Large intestine (tissue), 3 donors: ENCODE data around the gene PTPN9. TPM values are rescaled to one million over a fixed set of nuclear protein-coding genes. Genes with fewer than 3 reads are reported as not detected.

Source experiments
- DNase-seq, 2 donors: peaks; one replicate each; pipeline versions ENCODE4 v3.0.0 to v3.0.0-alpha.2; 2013
- H3K27ac ChIP-seq: one replicate; pipeline ENCODE4 v1.5.1; 2013; ENCODE audit warnings: low read length
- H3K27me3 ChIP-seq: 2 replicates; pipeline ENCODE4 v1.6.1; 2013; ENCODE audit warnings: low read length; ENCODE audit not compliant: control insufficient read depth, insufficient read depth
- H3K36me3 ChIP-seq: 2 replicates; pipeline ENCODE4 v1.6.1; 2013; ENCODE audit warnings: low read length; ENCODE audit not compliant: control insufficient read depth, insufficient read depth
- H3K4me1 ChIP-seq: one replicate; pipeline ENCODE4 v1.6.1; 2013; ENCODE audit warnings: low read length; ENCODE audit not compliant: control insufficient read depth, insufficient read depth
- H3K4me3 ChIP-seq: one replicate; pipeline ENCODE4 v1.5.1; 2013; ENCODE audit warnings: low read length
- H3K9me3 ChIP-seq: one replicate; pipeline ENCODE4 v1.6.1; 2013; ENCODE audit warnings: mild to moderate bottlenecking, low read depth, low read length, moderate library complexity; ENCODE audit not compliant: control insufficient read depth
- WGBS: methylation state at CpG from one replicate; pipeline ENCODE4 v1.1.5; 2013; ENCODE audit warnings: low lambda C conversion rate; ENCODE audit not compliant: insufficient coverage; 5-methylcytosine and 5-hydroxymethylcytosine counted together
- polyA plus RNA-seq: library from polyadenylated mRNA; unstranded; fragments of 120-200 nt; gene quantifications from one replicate; pipeline ENCODE4 v1.2.1, GENCODE V29; 2013

Gene PTPN9
- polyA plus RNA-seq, 1 donor, result 42.3 TPM

- no CpG with 5 or more reads among the region's 48 CpGs for WGBS
- peaks cover 21% of the 10 kb centered on the region for H3K4me1 ChIP-seq
- H3K27ac ChIP-seq, result peak overlapping the region; percentile 94
- no peaks in the 10 kb centered on the region for H3K36me3 ChIP-seq
- H3K4me3 ChIP-seq, result peak overlapping the region; percentile 93
- H3K9me3 ChIP-seq, result no peaks in the 10 kb centered on the region
- DNase-seq, result peak; percentile 79 to 90
- no peaks in the 10 kb centered on the region for H3K27me3 ChIP-seq
These were observed 123.6 kb downstream of the PTPN9 start for GRCh38 chr15:75455424-75455981.

GRCh38 chr15:75454471-75455378, 124.4 kb downstream of the PTPN9 start:
- WGBS, result no CpG with 5 or more reads among the region's 116 CpGs
- Histone ChIP-seq H3K4me3 (peak overlapping the region; percentile 93), H3K4me1 (peaks cover 15% of the 10 kb centered on the region), H3K9me3 (no peaks in the 10 kb centered on the region), H3K27me3 (no peaks in the 10 kb centered on the region), H3K36me3 (no peaks in the 10 kb centered on the region), H3K27ac (peak overlapping the region; percentile 94)
- DNase-seq, result peak in 1 of 2 donors; percentile 26

- no peaks in the 10 kb centered on the region for H3K9me3 ChIP-seq
- WGBS, result no CpG with 5 or more reads among the region's 57 CpGs
- peak overlapping the region; percentile 93 for H3K4me3 ChIP-seq
- peak; percentile 100 for DNase-seq
- no peaks in the 10 kb centered on the region for H3K36me3 ChIP-seq
- H3K4me1 ChIP-seq, result peaks cover 14% of the 10 kb centered on the region
- H3K27ac ChIP-seq, result peak overlapping the region; percentile 94
- no peaks in the 10 kb centered on the region for H3K27me3 ChIP-seq
These were observed 125.2 kb downstream of the PTPN9 start for GRCh38 chr15:75453703-75454470.

GRCh38 chr15:75452865-75453702, 126.0 kb downstream of the PTPN9 start:
- DNase-seq, result peak; percentile 45 to 66
- H3K36me3 ChIP-seq, result no peaks in the 10 kb centered on the region
- H3K9me3 ChIP-seq, result no peaks in the 10 kb centered on the region
- peak overlapping the region; percentile 84 for H3K4me3 ChIP-seq
- no CpG with 5 or more reads among the region's 38 CpGs for WGBS
- H3K27me3 ChIP-seq, result no peaks in the 10 kb centered on the region
- peaks cover 10% of the 10 kb centered on the region for H3K4me1 ChIP-seq
- H3K27ac ChIP-seq, result peak overlapping the region; percentile 94

GRCh38 chr15:75452364-75452864, 126.7 kb downstream of the PTPN9 start:
- 0% methylated on average over 1 of the region's 16 CpGs for WGBS
- H3K36me3 ChIP-seq, result peaks cover 4% of the 10 kb centered on the region
- H3K4me1 ChIP-seq, result peaks cover 10% of the 10 kb centered on the region
- no peaks in the 10 kb centered on the region for H3K9me3 ChIP-seq
- H3K4me3 ChIP-seq, result peak overlapping the region; percentile 84
- H3K27ac ChIP-seq, result peak overlapping the region; percentile 94
- DNase-seq, result peak; percentile 85 to 90
- H3K27me3 ChIP-seq, result no peaks in the 10 kb centered on the region

- H3K27ac ChIP-seq, result peak within 1 kb of the TSS; percentile 99
- H3K27me3 ChIP-seq, result no peaks in the 10 kb centered on the region
- H3K9me3 ChIP-seq, result no peaks in the 10 kb centered on the region
- peak within 1 kb of the TSS; percentile 92 for H3K4me3 ChIP-seq
- peaks cover 8% of the 10 kb centered on the region for H3K36me3 ChIP-seq
- WGBS, result no CpG with 5 or more reads among the region's 39 CpGs
- peaks cover 10% of the 10 kb centered on the region for H3K4me1 ChIP-seq
- DNase-seq, result peak; percentile 100
These were observed 127.3 kb downstream of the PTPN9 start, which contains the start of gene SIN3A for GRCh38 chr15:75451674-75452363. Gene SIN3A (minus strand): TSS chr15:75451690. CDS start chr15:75430375, 21,315 bp downstream.

- Histone ChIP-seq H3K36me3 (peaks cover 8% of the 10 kb centered on the region), H3K4me1 (peaks cover 10% of the 10 kb centered on the region), H3K4me3 (peak overlapping the region; percentile 92), H3K27ac (peak overlapping the region; percentile 99), H3K9me3 (no peaks in the 10 kb centered on the region), H3K27me3 (no peaks in the 10 kb centered on the region)
- no peak for DNase-seq
- no CpG with 5 or more reads among the region's 45 CpGs for WGBS
These were observed 127.9 kb downstream of the PTPN9 start for GRCh38 chr15:75451202-75451673.

GRCh38 chr15:75450307-75451201, 128.6 kb downstream of the PTPN9 start:
- Histone ChIP-seq H3K36me3 (peaks cover 8% of the 10 kb centered on the region), H3K27me3 (no peaks in the 10 kb centered on the region), H3K27ac (peak overlapping the region; percentile 83), H3K4me3 (peak overlapping the region; percentile 47), H3K9me3 (no peaks in the 10 kb centered on the region), H3K4me1 (peaks cover 10% of the 10 kb centered on the region)
- no CpG with 5 or more reads among the region's 62 CpGs for WGBS
- peak; percentile 96 to 98 for DNase-seq
